ENCODE results near the gene KIF13A. TPM values are rescaled to one million over a fixed set of nuclear protein-coding genes. Genes with fewer than 3 reads are reported as not detected.

KIF13A gene
- total and polyA plus RNA-seq, 2 experiments from 2014 or later, result 39.1 to 96.9 TPM

GRCh38 chr6:17820055-17820454 lies 167.4 kb downstream of the KIF13A start:
- TF ChIP-seq, protein P1, sequence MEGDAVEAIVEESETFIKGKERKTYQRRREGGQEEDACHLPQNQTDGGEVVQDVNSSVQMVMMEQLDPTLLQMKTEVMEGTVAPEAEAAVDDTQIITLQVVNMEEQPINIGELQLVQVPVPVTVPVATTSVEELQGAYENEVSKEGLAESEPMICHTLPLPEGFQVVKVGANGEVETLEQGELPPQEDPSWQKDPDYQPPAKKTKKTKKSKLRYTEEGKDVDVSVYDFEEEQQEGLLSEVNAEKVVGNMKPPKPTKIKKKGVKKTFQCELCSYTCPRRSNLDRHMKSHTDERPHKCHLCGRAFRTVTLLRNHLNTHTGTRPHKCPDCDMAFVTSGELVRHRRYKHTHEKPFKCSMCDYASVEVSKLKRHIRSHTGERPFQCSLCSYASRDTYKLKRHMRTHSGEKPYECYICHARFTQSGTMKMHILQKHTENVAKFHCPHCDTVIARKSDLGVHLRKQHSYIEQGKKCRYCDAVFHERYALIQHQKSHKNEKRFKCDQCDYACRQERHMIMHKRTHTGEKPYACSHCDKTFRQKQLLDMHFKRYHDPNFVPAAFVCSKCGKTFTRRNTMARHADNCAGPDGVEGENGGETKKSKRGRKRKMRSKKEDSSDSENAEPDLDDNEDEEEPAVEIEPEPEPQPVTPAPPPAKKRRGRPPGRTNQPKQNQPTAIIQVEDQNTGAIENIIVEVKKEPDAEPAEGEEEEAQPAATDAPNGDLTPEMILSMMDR (IDR thresholded peaks at IDR 0.05; ENCODE audit: low read depth, low read length), result no peak
- no peaks in the 10 kb centered on the region for H3K27me3 ChIP-seq
- no peaks in the 10 kb centered on the region for H3K4me1 ChIP-seq (ENCODE audit: low read depth)
- no peak overlapping the region for H3K4me3 ChIP-seq
- H3K27ac ChIP-seq, result peak overlapping the region; percentile 1
- H3K9me3 ChIP-seq (ENCODE audit: low read depth), result no peaks in the 10 kb centered on the region
- DNase-seq (ENCODE audit: low read depth in 1 of 2, low spot score in 1 of 2), result peak in 1 of 2 donors; percentile 8
- H3K36me3 ChIP-seq, result peaks cover 24% of the 10 kb centered on the region

- Histone ChIP-seq H3K4me3 (no peak overlapping the region), H3K36me3 (peaks cover 20% of the 10 kb centered on the region), H3K27me3 (no peaks in the 10 kb centered on the region), H3K27ac (no peak overlapping the region), H3K4me1 (ENCODE audit: low read depth) (no peaks in the 10 kb centered on the region), H3K9me3 (ENCODE audit: low read depth) (no peaks in the 10 kb centered on the region)
- TF ChIP-seq, protein P1 (IDR thresholded peaks at IDR 0.05; ENCODE audit: low read depth, low read length), result no peak
- no peak for DNase-seq (ENCODE audit: low read depth in 1 of 2, low spot score in 1 of 2)
Observed at GRCh38 chr6:17817763-17818162, 169.7 kb downstream of the KIF13A start.

GRCh38 chr6:17816921-17817611 lies 170.4 kb downstream of the KIF13A start:
- H3K36me3 ChIP-seq, result peaks cover 17% of the 10 kb centered on the region
- no peak overlapping the region for H3K4me3 ChIP-seq
- TF ChIP-seq, protein P1 (IDR thresholded peaks at IDR 0.05; ENCODE audit: low read depth, low read length), result peak; percentile 30
- DNase-seq (ENCODE audit: low read depth in 1 of 2, low spot score in 1 of 2), result peak in 1 of 2 donors; percentile 36
- peak overlapping the region; percentile 38 for H3K27ac ChIP-seq
- H3K27me3 ChIP-seq, result no peaks in the 10 kb centered on the region
- H3K9me3 ChIP-seq (ENCODE audit: low read depth), result no peaks in the 10 kb centered on the region
- no peaks in the 10 kb centered on the region for H3K4me1 ChIP-seq (ENCODE audit: low read depth)

GRCh38 chr6:17813542-17813941 lies 173.9 kb downstream of the KIF13A start:
- H3K4me1 ChIP-seq (ENCODE audit: low read depth), result no peaks in the 10 kb centered on the region
- H3K27me3 ChIP-seq, result no peaks in the 10 kb centered on the region
- no peak overlapping the region for H3K27ac ChIP-seq
- TF ChIP-seq, protein P1 (IDR thresholded peaks at IDR 0.05; ENCODE audit: low read depth, low read length), result no peak
- H3K36me3 ChIP-seq, result peaks cover 14% of the 10 kb centered on the region
- H3K4me3 ChIP-seq, result no peak overlapping the region
- DNase-seq (ENCODE audit: low read depth in 1 of 2, low spot score in 1 of 2), result no peak
- no peaks in the 10 kb centered on the region for H3K9me3 ChIP-seq (ENCODE audit: low read depth)

- TF ChIP-seq, protein P1 (IDR thresholded peaks at IDR 0.05; ENCODE audit: low read depth, low read length), result no peak
Observed at GRCh38 chr6:17812311-17812710, 175.1 kb downstream of the KIF13A start.

More at GRCh38 chr6:17812311-17812710, 175.1 kb downstream of the KIF13A start:
- Histone ChIP-seq H3K36me3 (peaks cover 25% of the 10 kb centered on the region), H3K27ac (no peak overlapping the region), H3K4me1 (ENCODE audit: low read depth) (no peaks in the 10 kb centered on the region), H3K4me3 (no peak overlapping the region), H3K9me3 (ENCODE audit: low read depth) (no peaks in the 10 kb centered on the region), H3K27me3 (no peaks in the 10 kb centered on the region)
- no peak for DNase-seq (ENCODE audit: low read depth in 1 of 2, low spot score in 1 of 2)
